Inflammatory macrophage treated with lipopolysaccharide for 4 hours (primary cell): Measurements from ENCODE around the gene MAL.
A peak's percentile ranks its signal among the peaks of the same experiment; 100 is the strongest.

Experiments used
- DNase-seq: peaks from one replicate; pipeline ENCODE4 v3.0.0-alpha.2; 2020

Gene MAL

DNA sequence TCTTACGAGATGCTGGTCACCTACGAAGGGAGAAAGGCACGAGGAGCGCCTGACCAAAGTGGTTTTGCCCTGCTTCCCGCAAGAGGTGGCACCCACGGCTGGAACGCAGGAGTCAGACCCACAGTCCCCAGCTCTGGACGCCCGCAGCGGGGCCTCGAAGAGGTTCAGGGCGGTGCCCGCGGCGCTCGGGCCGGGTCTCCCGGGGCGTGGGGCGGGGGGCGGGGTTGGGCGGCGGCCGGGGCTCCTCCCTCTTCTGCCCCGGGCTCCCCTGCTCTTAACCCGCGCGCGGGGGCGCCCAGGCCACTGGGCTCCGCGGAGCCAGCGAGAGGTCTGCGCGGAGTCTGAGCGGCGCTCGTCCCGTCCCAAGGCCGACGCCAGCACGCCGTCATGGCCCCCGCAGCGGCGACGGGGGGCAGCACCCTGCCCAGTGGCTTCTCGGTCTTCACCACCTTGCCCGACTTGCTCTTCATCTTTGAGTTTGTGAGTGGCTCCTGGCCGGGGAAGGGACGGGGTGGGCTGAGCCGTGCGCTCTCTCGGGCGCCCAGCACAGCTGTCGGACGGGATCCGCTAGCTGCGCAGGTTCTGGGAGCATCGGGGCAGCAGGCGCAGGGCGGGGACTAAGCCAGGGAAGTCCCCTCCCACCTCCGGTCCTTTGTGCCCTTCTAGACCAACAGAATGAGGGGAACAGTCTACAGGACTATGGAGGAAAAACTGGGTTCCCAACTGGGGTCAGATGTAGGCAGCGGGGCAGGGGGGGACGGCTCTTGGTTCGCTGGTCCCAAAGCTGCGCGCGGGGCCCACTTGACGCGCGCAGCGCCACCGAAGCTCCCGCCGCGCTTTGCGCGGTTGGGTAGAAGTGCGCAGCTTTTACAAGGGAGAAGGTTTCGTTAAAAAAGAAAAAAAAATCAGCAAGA lies at the start of gene MAL:
Gene MAL, plus strand, starts transcription at position 303 of the 914 bp plus-strand sequence. Its CDS starts 85 bp downstream, at position 388.
- DNase-seq = no peak

DNA sequence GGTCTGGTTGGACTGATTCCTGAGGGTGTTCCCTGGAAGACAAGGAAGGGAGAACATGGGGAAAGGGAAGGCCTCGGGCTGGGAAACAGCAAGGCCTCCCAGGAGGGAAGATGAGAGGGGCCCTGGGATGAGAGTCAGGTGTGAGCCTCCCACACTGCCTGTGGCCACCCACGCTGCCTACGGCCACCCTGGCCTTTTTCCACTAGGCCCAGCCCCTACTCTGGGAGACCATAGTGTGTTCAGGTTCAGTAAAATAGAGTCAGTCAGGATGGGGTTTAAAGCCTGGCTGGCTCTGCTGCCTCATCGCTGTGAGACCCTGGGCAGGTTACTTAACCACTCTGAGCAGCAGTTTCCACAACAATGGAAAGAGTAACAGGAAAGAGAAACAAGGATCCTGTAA lies 47.7 kb upstream of the MAL start:
- no peak for DNase-seq

DNA sequence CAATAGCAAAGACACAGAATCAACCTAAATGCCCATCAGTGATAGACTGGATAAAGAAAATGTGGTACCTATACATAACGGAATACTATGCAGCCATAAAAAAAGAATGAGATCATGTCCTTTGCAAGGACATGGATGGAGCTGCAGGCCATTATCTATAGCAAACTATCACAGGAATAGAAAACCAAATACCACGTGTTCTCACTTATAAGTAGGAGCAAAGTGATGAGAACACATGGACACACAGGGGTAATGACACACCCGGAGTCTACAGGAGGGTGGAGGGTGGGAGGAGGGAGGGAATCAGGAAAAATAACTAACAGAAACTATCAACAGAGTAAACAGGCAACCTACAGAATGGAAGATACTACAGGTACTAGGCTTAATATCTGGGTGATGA lies 46.6 kb upstream of the MAL start:
- DNase-seq = no peak

DNA sequence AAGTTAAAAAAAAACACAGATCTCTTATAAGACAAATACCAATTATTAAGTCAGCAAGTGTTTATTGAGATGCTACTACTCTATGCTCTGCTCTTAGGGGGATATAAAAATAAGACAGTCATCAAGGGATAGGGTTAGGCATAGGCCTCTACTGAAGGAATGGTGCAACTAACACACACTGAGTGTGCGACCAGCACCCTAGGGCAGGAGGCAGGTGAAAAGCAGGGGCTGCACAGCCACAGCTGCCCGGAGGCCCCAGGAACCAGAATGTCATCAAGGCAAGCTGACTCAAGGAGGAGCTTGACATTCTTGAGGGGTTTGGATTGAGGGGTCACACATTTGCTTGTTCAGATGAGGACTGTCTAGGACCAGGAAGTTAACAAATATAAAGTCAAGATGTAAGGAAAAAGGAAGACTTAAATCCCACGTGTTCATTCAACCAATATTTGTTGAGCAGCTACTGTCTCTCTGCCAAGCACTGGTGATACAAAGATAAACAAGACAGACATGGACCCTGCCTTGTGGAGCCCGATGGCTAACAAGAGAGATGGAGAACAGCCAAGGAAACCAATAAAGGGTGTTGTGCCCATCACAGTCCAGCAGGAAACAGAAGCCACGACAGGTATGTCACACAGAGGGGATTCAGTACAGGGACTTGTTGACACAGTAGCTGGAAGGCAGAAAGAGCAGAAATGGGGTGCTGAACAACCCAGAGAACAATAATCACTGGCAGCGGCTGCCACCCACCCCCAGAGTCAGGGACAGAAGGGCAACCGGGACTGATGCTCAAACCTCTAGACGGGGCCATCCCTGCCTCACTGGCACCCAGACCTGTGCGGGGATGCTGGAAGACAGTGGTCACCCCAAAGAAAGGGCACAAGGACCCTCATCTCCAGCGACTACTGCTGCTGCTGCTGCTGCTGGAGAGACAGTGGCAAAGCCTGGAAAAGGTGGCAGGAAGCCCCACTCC lies 45.8 kb upstream of the MAL start:
- no peak for DNase-seq

DNA sequence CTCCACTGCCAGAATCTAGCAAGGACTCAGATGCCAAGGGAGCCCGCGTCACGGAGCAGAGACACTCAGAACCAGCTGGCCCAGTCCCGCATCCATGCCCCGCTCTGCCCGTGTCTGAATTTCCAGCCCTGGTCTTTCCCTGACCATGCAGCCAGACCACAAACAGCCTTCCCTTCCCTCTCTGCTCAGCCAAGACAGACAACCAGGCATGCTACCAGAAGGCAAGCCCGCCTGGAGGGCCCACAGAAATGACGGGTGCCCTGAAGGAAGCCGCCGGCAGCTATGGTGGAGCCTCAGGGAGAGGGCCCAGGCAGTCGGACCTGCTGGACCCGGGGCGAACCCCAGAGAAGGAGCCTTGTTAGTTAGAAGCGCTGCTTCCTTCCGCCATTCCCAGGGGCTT lies 45.1 kb upstream of the MAL start:
- no peak for DNase-seq

DNA sequence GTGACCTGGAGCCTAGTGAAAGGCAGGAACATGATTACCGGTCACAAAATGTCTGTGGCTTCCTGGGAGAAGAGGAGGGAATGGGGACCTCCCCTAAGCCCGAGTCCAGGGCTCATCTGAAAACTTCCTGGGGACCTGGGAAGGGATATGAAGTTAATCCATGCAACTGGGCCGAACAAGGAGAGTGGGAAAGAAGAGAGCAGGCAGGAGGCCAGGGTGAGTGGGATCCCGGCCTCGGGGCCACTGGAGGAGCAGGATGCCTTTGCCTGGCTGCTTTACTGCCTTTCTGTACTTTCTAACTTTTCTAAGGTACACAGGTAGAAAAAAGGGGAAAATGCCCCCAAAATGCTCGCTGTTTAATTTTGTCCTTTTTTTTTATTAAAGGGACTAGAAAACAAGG lies 43.4 kb upstream of the MAL start:
- DNase-seq = no peak

DNA sequence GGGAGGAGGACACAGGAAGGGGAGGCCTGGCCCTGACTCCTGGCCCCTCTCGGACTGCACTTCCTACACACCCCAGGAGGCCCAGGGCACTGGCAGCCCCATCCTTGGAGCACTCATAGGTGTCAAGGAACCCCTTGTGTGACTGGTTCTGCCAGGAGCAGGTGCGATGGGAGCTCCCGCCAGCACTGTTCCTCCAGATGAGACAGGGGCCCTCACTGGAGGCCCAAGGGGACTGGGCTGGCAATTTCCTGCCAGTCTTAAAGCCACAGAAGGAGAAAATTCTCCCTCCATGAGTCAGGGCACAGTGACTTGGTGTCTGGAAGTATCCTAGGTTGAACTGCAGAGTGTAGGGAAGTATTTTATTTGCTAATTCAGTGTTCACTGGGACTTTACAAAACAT lies 42.8 kb upstream of the MAL start:
- no peak for DNase-seq

DNA sequence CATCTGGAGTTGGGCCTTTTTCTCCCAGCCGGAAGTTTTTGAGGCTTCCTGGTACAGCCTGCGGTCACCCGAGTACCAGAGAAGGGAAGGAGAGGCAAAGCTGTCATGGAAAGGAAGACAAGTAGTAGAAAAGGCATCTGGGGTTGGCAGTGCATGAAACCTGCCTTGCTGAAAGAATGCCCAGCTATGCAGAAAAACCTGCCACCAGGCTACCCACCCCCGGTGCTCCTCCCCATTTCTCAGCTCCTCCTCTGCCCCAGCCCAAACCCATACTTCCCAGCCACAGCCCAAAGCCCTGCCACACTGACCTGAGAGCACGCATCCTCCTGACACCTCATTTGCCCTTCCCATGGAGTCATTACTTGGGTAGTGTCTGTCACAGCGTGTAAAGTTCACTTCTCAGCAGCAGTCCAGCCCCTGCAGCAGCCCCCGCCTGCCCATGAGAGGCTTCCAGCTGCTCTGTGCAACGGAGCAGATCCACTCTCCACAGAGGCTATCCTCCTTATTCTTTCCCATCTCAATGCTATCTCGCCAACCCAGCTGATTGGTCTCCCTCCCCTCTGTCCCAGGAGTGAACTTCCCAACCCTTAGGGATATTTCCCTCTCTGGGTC lies 40.4 kb upstream of the MAL start:
- DNase-seq = no peak

DNA sequence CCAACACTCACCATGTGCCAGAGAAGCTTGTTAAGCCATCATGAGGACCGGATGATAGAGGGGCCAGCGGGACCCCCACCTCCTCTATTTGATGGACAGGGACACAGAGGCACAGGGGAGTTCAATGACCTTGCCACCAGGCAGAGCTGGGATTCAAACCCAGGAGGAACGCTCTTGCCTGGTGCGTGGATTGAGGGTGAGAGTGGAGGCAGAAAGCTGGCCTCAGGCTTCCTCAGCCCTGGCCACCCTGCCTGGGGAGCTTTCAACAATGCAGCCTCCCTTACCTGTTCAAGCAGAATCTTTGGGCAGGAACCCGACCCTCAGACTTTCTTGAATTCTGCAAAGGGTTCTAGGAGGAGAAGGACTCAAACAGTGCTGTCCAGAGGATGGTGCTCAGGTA lies 39.9 kb upstream of the MAL start:
- DNase-seq = no peak

DNA sequence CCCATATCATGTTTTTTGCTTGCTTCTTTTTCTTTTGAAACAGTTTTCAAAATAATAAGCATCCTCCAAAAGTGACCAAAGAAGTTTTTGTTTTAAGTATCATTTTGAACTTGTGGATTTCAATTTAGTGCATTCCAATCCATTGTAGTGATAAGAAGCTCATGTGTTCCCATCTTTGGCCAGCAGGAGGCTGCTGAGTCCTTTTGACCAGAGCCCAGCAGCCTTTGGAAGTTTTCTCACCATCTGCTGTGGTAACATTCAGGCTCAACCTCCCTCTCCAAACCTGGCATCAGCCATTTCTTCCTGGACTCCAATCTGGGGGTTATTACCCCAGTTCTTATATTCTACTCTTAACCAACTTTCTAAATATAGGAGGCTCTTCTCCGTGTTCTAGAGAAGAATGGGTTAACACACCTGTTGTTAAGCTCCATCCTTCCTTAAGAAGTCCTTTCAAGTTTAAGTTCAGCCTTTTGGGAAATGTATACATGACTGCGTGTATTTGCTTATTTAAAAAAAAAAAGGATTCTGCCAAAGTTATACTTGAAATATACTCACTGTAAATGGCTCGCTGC lies 39.0 kb upstream of the MAL start:
- DNase-seq = peak; percentile 39

DNA sequence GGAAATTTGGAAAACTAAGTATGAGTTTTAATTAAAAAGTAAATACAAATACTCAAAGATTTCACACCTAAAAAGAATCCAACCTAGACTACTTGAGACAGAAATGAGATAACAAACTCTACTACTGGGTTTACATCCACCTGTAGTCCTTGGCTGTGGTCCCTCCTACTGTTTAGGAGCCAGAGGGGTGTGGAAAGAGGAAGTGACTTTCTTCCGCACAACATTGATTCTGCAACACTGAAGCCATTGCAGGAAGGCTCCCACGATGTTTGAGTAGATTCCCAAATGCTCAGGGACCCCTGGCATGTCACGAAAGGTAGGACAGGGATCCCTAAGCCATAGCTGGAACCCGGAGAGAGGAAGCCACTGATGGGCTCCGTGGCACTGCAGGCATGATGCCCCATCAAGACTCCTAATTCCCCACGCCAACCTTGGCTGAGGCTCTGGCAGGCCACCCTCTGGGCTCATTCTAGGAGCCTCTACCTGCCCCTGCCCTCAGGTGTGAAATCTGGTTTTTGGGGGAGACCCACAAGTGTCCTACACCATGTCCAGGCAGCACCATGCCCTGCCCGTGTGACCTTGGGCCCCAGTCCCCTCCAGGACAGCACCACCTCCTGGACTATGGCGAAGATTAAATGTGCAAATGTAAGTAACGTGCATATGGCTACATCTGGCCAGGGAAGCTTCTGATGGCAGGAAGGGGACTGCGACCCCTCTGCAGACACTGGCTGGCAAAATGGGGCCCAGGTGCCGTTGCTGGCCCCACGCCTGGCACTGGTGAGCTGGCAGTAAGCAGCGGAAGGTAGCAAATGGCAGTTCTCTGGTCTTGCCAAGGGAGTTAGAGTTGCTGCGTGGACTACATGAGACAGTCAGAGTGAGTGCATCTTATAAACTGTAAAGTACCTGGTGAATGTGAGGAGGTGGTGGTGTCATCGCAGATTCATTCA lies 38.2 kb upstream of the MAL start:
- peak; percentile 2 for DNase-seq

DNA sequence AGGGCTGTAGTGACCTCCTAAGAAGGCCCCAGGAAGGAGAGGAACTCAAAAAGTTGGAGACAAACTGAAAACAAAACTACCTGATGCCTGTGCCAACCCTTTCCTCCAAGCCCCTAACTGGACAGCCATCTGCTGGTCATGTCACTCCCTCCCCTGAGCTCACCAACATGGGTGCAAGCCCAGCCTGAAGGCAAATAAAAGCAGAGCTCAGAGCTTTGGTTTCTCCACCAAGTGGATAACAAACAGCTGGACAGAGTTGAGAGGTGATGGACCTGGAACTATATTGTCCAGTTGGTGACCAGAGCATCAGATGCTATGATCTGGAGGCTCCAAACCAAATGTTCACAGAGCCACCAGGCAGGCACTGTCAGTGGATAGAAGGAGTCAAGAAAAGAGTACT lies 34.6 kb upstream of the MAL start:
- no peak for DNase-seq

DNA sequence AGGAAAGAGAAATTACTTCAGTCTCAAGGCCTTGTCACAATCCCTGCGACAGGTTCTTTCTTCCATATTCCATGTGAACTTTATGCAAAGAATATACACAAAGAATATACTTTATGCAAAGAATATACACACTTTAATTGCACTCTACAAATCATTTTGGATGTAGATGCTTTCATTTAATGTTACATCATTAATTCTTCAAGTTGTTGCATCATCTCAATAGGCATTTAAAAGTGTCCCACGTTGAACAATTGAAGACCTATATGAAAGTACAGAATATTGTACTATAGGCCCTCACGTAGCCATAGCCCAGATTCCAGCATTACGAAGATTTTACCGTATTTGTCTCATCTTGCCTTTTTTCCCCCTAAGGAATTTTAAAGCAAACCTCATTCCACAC lies 33.1 kb upstream of the MAL start:
- no peak for DNase-seq

DNA sequence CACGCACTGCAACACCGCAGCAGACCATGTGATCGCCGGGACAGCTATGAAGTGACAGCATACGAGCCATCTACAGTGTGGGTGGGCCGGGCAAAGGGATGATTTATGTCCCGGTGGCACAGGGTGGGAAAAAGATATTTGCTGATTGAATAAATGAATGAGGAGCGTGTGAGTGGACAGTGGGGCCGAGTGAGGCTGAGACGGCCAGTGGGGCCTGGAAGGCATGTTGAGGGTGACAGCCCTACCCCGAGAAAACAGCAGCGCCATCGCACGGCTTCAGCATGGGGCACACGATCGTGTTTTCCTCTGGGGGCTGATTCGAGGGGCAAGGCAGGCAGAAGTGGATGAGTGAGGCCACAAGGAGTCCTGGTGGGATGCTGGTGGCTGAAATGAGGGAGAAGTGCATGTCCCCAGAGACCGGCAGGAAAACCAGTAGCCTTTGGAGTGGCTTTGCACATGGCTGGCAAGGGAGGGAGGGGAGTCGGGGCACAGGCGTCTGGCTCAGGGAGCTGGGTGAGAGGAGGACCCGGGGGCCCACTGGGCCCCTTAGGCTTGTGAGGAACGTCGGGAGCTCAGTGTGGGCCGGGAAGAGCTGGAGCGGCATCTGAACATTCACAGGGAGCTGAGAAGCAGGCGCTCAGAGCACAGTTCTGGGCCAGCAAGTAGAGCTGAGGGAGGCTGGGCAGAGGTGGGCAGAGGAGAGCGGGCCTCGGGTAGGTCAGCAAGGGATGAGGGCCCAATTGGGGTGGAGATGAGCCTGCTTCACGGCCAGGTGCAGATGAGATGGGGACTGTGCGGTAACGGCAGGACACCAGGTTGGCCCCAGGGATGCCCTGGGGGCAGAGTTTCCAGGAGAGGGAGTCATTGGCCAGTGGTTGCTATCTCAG lies 32.1 kb upstream of the MAL start:
- no peak for DNase-seq

DNA sequence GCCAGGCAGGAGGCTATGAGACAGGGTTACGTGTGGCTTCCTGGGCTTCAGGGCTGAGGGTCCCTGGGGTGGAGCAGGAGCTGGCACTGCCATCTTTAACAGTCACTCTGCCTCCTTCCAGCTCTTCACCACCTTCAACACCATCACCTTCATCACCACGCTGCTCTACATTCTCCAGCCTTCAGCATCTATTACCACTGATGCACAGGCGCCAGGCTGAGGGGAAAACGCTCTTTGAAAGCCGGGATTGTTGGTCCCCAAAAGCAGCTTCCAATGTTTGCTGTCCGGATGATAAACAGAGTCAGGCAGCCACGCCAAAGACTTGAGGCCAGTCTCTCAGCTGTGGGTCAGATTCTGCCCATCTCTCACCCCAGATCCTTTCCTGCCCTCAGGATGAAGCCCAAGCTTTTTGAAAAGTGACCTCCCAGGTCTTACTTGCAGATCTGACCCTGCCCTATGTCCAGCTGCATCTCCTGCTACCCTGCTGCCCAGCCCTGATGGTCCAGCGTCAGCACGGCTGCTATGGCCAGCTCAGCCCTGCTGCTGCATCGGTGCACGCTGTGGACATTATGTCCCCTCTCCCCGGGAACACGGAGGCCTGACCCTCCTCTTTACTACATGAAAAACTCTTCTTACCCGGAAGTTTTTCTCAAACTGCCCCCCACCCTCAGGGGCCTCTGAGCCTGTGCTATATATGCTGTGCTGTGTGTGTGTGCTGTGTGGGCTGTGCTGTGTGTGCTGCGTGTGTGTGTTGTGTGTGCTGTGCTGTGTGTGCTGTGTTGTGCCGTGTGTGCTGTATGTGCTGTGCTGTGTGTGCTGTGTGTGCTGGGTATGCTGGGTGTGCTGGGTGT lies 31.2 kb upstream of the MAL start:
- DNase-seq = no peak

DNA sequence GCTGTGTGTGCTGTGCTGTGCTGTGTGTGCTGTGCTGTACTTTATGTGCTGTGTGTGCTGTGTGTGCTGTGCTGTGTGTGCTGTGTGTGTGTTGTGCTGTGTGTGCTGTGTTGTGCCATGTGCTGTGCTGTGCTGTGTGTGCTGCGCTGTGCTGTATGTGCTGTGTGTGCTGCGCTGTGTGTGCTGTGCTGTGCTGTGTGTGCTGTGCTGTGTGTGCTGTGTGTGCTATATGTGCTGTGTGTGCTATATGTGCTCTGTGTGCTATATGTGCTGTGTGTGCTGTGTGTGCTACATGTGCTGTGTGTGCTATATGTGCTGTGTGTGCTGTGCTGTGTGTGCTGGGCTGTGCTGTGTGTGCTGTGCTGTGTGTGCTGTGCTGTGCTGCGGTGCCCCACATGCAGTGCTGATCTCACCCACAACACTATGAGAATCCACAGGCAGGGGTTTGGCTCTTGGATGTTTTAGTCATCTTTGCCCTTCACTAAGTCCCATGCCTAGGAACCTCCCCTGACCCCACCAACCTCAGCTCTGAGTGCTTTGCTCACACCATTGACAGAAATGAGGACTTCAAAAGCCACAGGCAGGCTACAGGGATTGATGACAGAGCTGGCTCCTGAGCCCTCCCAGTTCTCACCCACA lies 30.5 kb upstream of the MAL start:
- no peak for DNase-seq

DNA sequence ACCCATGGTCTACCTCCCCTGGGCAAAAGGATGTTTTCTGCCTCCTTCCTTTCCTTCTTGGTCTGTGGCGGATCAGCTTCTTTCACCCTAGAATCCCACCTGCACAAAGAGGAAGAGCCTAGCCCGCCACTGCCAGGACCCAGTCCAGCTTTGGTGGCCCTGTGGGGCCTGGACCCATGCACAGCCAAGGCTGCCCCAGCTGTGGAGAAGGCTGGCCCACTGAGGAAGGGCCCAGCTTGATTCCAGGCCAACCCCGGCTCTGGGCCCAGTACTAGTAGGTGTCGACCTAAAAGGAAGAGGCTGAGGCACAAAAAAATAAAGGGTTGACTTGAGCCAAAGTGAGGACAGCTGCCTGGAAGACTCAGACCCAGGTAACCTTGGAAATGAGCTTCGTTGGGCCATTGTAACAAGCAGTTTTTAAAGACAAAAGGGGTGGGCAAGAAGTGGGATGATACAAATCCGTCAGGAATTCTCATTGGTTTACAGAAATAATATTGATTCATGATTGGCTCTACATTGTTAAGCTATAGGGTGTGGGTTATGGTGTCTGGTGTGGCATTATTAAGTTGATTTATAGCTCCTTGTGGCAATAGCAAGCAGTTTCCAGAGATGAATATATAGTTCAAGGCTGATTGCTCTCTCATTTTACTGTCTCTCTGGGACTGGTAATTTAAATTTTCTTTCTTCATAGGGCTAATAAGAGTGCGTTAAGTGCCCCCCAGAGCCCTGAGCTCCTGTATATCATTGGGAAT lies 29.8 kb upstream of the MAL start:
- DNase-seq = no peak

DNA sequence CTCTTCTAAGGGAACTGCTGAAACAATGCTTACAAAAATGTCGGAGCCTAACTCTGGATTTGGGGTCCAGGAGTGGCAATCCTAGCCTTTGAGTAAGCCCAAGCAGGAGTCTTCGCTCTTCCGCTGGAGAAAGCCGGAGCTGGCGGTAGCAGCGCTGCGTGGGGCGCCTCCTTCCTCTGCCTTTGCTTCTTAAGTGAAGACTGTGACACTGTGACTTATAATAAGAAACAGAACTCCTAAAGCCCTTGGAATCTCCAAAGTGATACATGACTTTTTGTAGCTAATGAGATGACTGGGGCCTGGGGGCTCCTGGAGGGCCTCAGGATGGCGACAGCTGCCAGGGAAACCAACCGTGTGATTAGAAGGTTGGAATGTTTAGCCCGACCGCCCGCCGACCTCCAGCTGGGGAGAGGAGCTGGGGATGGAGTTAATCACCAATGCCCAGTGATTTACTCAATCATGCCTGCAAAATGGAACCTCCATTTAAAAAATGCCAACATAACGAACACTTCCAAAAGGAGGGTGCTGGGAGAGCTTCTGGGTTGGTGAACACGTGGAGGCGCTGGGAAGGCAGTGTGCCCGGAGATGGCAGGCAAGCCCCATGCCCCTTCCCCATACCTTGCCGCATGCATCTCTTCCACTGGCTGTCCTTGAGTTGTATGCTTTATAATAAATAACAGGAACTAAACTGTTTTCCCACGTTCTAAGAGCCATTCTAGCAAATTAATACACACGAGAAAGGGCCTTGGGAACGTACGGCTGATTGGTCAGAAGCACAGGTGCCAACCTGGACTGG lies 29.0 kb upstream of the MAL start:
- no peak for DNase-seq
